Hepatocyte (in vitro differentiated cells): ENCODE data around the gene DRC1. TPM values are rescaled to one million over a fixed set of nuclear protein-coding genes. Genes with fewer than 3 reads are reported as not detected.

Source experiments
- DNase-seq: peaks from one replicate; pipeline ENCODE4 v3.0.0-alpha.2; 2016; ENCODE audit warnings: low spot score
- H2AFZ ChIP-seq: fragments of 200-600 bp; sonication (generic); 2 replicates; pipeline ENCODE4 v1.6.0; 2016; ENCODE audit warnings: antibody characterized with exemption, mild to moderate bottlenecking
- H3K27ac ChIP-seq: fragments of 200-600 bp; sonication (generic); 2 replicates; pipeline ENCODE4 v1.5.1; 2016; ENCODE audit warnings: mild to moderate bottlenecking
- H3K27me3 ChIP-seq: fragments of 200-600 bp; sonication (generic); 2 replicates; pipeline ENCODE4 v1.6.1; 2016
- H3K36me3 ChIP-seq: fragments of 200-600 bp; sonication (generic); replicated peaks from 2 replicates; pipeline ENCODE4 v1.5.1; 2016; ENCODE audit warnings: low read depth; ENCODE audit not compliant: insufficient read depth
- H3K4me1 ChIP-seq: fragments of 200-600 bp; sonication (generic); 2 replicates; pipeline ENCODE4 v1.5.1; 2016; ENCODE audit warnings: mild to moderate bottlenecking, moderate library complexity; ENCODE audit not compliant: insufficient read depth
- H3K4me2 ChIP-seq: fragments of 200-600 bp; sonication (generic); 2 replicates; pipeline ENCODE4 v1.6.0; 2016
- H3K4me3 ChIP-seq: fragments of 200-600 bp; sonication (generic); 2 replicates; pipeline ENCODE4 v1.5.1; 2016; ENCODE audit warnings: mild to moderate bottlenecking
- H3K79me2 ChIP-seq: fragments of 200-600 bp; sonication (generic); 2 replicates; pipeline ENCODE4 v1.6.0; 2017; ENCODE audit warnings: mild to moderate bottlenecking
- H3K9me2 ChIP-seq: fragments of 200-600 bp; sonication (generic); replicated peaks from 2 replicates; pipeline ENCODE4 v1.6.0; 2017; ENCODE audit warnings: mild to moderate bottlenecking; ENCODE audit not compliant: insufficient read depth
- H3K9me3 ChIP-seq: fragments of 200-600 bp; sonication (generic); 2 replicates; pipeline ENCODE4 v1.5.1; 2016; ENCODE audit warnings: low read depth, mild to moderate bottlenecking
- H4K20me1 ChIP-seq: fragments of 200-600 bp; sonication (generic); 2 replicates; pipeline ENCODE4 v1.6.0; 2016; ENCODE audit warnings: mild to moderate bottlenecking; ENCODE audit not compliant: insufficient read depth, poor library complexity, severe bottlenecking
- EZH2 ChIP-seq: fragments of 200-600 bp; sonication (generic); IDR thresholded peaks from 2 replicates; pipeline ENCODE4 v1.6.1; 2016; ENCODE audit warnings: antibody characterized with exemption, mild to moderate bottlenecking, borderline replicate concordance
- EZH2phosphoT487 ChIP-seq: fragments of 200-600 bp; sonication (generic); IDR thresholded peaks from one replicate; pipeline ENCODE4 v1.6.1; 2018; ENCODE audit warnings: antibody characterized with exemption, mild to moderate bottlenecking, low read depth, moderate library complexity; ENCODE audit not compliant: unreplicated experiment, severe bottlenecking
- WGBS: methylation state at CpG from one replicate; pipeline ENCODE4 v1.1.6; 2016; ENCODE audit warnings: low lambda C conversion rate; ENCODE audit errors: missing lambda C conversion rate; 5-methylcytosine and 5-hydroxymethylcytosine counted together
- polyA plus RNA-seq: library from polyadenylated mRNA; unstranded; fragments of >200 nt; fragmentation: Nextera tagmentation; extraction: Ambion mirVana; gene quantifications from 2 replicates; pipeline ENCODE4 v1.2.1, GENCODE V29; 2016
- total RNA-seq: library from RNA; depleted of rRNA; stranded (reverse); fragments of >200 nt; gene quantifications from 2 replicates; pipeline ENCODE4 v1.2.3, GENCODE V29; 2014
- TF ChIP-seq, protein P1 (sequence below): fragments of 200-600 bp; sonication (generic); IDR thresholded peaks from 2 replicates; pipeline ENCODE4 v1.5.1; 2016; ENCODE audit warnings: antibody characterized with exemption, mild to moderate bottlenecking; ENCODE audit not compliant: poor library complexity

The DRC1 gene
- total and polyA plus RNA-seq, 2 experiments from 2014 or later: 0.06 TPM; not detected in 1

- TF ChIP-seq EZH2 (no peak), EZH2phosphoT487 (no peak)
- TF ChIP-seq, protein P1, sequence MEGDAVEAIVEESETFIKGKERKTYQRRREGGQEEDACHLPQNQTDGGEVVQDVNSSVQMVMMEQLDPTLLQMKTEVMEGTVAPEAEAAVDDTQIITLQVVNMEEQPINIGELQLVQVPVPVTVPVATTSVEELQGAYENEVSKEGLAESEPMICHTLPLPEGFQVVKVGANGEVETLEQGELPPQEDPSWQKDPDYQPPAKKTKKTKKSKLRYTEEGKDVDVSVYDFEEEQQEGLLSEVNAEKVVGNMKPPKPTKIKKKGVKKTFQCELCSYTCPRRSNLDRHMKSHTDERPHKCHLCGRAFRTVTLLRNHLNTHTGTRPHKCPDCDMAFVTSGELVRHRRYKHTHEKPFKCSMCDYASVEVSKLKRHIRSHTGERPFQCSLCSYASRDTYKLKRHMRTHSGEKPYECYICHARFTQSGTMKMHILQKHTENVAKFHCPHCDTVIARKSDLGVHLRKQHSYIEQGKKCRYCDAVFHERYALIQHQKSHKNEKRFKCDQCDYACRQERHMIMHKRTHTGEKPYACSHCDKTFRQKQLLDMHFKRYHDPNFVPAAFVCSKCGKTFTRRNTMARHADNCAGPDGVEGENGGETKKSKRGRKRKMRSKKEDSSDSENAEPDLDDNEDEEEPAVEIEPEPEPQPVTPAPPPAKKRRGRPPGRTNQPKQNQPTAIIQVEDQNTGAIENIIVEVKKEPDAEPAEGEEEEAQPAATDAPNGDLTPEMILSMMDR: no peak
- H3K4me2 ChIP-seq: no peak overlapping the region
- H3K4me1 ChIP-seq: no peaks in the 10 kb centered on the region
- H3K36me3 ChIP-seq: no peaks in the 10 kb centered on the region
- H3K9me2 ChIP-seq: no peaks in the 10 kb centered on the region
- DNase-seq: no peak
- H3K27me3 ChIP-seq: no peaks in the 10 kb centered on the region
- no peak overlapping the region for H2AFZ ChIP-seq
- H3K9me3 ChIP-seq: no peaks in the 10 kb centered on the region
- no peaks in the 10 kb centered on the region for H3K79me2 ChIP-seq
- H4K20me1 ChIP-seq: no peaks in the 10 kb centered on the region
- H3K27ac ChIP-seq: no peak overlapping the region
- no peak overlapping the region for H3K4me3 ChIP-seq
- 95% methylated on average over 20 of the region's 20 CpGs for WGBS
Measured at GRCh38 chr2:26488463-26489212, 86.9 kb downstream of the DRC1 start.

DNA sequence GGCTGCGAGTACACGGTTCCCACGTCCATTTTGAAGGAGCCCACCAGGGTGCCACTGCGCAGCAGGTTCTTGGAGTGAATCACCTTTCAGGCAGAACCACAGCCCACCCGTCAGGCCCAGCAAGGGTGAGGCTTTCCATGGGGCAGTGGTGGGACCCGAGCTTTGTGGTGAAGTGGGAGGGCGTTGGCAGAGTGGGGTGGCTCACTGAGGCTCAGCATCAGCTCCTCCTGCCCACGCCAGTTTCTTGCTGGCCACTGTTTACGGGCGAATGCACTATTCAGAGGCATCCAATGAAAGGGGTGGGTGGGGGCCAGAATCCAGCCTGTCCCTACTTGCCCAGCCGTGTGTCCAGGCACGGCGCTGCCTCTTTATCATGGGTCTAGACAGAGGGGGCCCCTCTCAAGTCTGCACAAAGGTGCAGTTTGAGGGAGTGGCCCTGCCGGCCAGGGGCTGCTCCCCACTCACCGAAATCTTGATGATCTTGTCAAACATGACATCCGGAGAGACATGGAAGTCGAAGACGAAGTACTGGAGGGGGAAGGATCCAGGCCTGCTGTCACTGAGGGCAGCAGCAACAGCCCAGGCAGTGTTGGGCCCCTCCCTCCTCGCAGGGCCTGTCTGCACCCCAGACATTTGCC is 87.6 kb downstream of the DRC1 start:
- Histone ChIP-seq H3K9me3 (no peaks in the 10 kb centered on the region), H2AFZ (no peak overlapping the region), H3K27ac (no peak overlapping the region), H3K36me3 (no peaks in the 10 kb centered on the region), H3K4me2 (no peak overlapping the region), H4K20me1 (no peaks in the 10 kb centered on the region), H3K9me2 (no peaks in the 10 kb centered on the region), H3K79me2 (no peaks in the 10 kb centered on the region), H3K4me1 (no peaks in the 10 kb centered on the region), H3K27me3 (no peaks in the 10 kb centered on the region), H3K4me3 (no peak overlapping the region)
- TF ChIP-seq EZH2 (no peak), EZH2phosphoT487 (no peak)
- TF ChIP-seq, protein P1: no peak
- 84% methylated on average over 19 of the region's 19 CpGs for WGBS
- DNase-seq: no peak

GRCh38 chr2:26491563-26492167 is 89.9 kb downstream of the DRC1 start:
- Histone ChIP-seq H3K36me3 (no peaks in the 10 kb centered on the region), H3K4me2 (no peak overlapping the region), H3K4me1 (no peaks in the 10 kb centered on the region), H3K27me3 (no peaks in the 10 kb centered on the region), H3K9me3 (no peaks in the 10 kb centered on the region), H3K79me2 (no peaks in the 10 kb centered on the region), H2AFZ (no peak overlapping the region), H3K27ac (no peak overlapping the region), H3K4me3 (no peak overlapping the region), H4K20me1 (no peaks in the 10 kb centered on the region), H3K9me2 (no peaks in the 10 kb centered on the region)
- TF ChIP-seq, protein P1: no peak
- no peak for TF ChIP-seq EZH2
- no peak for TF ChIP-seq EZH2phosphoT487
- DNase-seq: no peak
- WGBS: 88% methylated on average over 8 of the region's 8 CpGs
